ENCODE results near the gene RAB18. TPM values are rescaled to one million over a fixed set of nuclear protein-coding genes. Genes with fewer than 3 reads are reported as not detected.

Gene RAB18
- total RNA-seq, 4 donors from 2014 or later = 46.0 to 51.6 (median 47.1) TPM

DNA sequence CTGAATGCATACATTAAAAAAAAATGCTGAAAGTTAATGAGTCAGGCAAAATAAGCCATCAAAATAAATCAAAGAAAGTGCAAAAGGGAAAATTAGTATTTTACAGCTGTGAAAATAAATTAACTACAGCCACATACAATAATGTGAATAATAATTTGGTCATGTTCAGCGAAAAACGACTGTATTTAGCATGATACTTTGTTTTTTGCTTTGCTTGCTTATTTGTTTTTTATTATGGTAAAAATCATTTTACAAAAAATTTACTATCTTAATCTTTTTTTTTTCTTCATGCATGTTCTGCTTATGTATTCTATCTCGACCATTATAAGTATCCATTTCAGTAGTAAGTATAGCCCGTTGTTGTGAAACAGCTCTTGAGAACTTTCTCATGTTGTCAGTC is 77.1 kb downstream of the RAB18 start:
- H3K4me3 ChIP-seq = no peak overlapping the region
- TF ChIP-seq CTCF (IDR thresholded peaks at IDR 0.05 in 4 of 5, conservative IDR thresholded peaks at IDR 0.05 in 1 of 5) (no peak), POLR2A (IDR thresholded peaks at IDR 0.05) (no peak)
- no peak for ATAC-seq
- no peak for DNase-seq
- intact Hi-C loops (cut with DNase I; ENCODE audit: low total_unique reads) (no loop called here), in situ Hi-C loops (cut with MboI; ENCODE audit: low sequenced_read_pairs in 4 of 4) (no loop called here)
- H3K9me3 ChIP-seq = no peaks in the 10 kb centered on the region
- H3K27ac ChIP-seq = no peak overlapping the region
- no peaks in the 10 kb centered on the region for H3K4me1 ChIP-seq
- H3K36me3 ChIP-seq = no peaks in the 10 kb centered on the region
- no peaks in the 10 kb centered on the region for H3K27me3 ChIP-seq

DNA sequence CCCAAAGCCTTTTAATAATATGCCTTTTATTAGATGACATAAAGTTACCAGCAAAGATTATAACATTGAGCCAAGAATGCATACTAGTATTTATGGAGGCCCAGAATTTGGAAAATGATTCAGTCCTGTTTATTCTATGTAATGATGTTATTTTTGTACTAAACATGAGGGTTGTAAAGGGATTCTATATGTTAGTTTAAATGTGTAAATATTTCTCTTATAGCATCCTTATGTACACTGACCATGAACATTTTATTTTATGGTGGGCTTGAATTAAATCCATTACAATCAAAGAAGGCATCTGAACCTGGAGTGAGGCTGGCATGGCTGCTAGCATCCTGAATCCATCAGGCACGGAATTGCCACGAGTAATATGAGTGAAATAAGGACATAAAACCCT is 80.2 kb downstream of the RAB18 start:
- Histone ChIP-seq H3K9me3 (no peaks in the 10 kb centered on the region), H3K27ac (no peak overlapping the region), H3K4me1 (no peaks in the 10 kb centered on the region), H3K4me3 (no peak overlapping the region), H3K36me3 (no peaks in the 10 kb centered on the region), H3K27me3 (no peaks in the 10 kb centered on the region)
- in situ Hi-C loops (cut with MboI; ENCODE audit: low sequenced_read_pairs in 4 of 4) = no loop called here
- no peak for TF ChIP-seq POLR2A (IDR thresholded peaks at IDR 0.05)
- no peak for TF ChIP-seq CTCF (IDR thresholded peaks at IDR 0.05 in 4 of 5, conservative IDR thresholded peaks at IDR 0.05 in 1 of 5)
- intact Hi-C loops (cut with DNase I; ENCODE audit: low total_unique reads) = no loop called here
- DNase-seq (no peak), ATAC-seq (no peak)

Other genes with a start within 250 kb of the RAB18 start
- 1 to 10 TPM in 1 of 4 donors, under 1 TPM in 1, not detected in 2; 0.53 to 1.2 TPM for gene MKX, start 241.5 kb downstream of the RAB18 start, total RNA-seq

Measured in gastrocnemius medialis (tissue), 4 donors.